Sigmoid colon (tissue), 3 donors: ENCODE data around the gene NR2F1-AS1.

Experiments
- CTCF ChIP-seq, 4 experiments: fragments of 450-650 bp in 3 of 4; fragments of 200-600 bp in 1 of 4; IDR thresholded peaks; one replicate each; pipeline ENCODE4 v1.5.1; 2016 to 2019; ENCODE audit warnings: antibody characterized with exemption in 4 of 4, mild to moderate bottlenecking in 3 of 4, moderate library complexity in 2 of 4
- POLR2A ChIP-seq, 2 donors: fragments of 450-650 bp; IDR thresholded peaks; one replicate each; pipeline ENCODE4 v1.6.1; 2016; ENCODE audit warnings: antibody characterized with exemption in 2 of 2, mild to moderate bottlenecking in 2 of 2, moderate library complexity in 2 of 2

- TF ChIP-seq POLR2A (IDR thresholded peaks at IDR 0.05): no peak
- no peak for TF ChIP-seq CTCF (IDR thresholded peaks at IDR 0.05)
Observed at GRCh38 chr5:93511445-93511844, 69.6 kb downstream of the NR2F1-AS1 start.
